HepG2 (cell line): Measurements from ENCODE around the gene PSMB3. TPM values are rescaled to one million over a fixed set of nuclear protein-coding genes. Genes with fewer than 3 reads are reported as not detected.
A peak's percentile ranks its signal among the peaks of the same experiment; 100 is the strongest.

Source experiments
- ADNP ChIP-seq: sonication (generic); formaldehyde crosslinking; IDR thresholded peaks from 2 replicates; pipeline ENCODE4 v1.4.0; 2020; ENCODE audit warnings: missing genetic modification reagents
- ATF3 ChIP-seq: sonication (generic); formaldehyde crosslinking; IDR thresholded peaks from 2 replicates; pipeline ENCODE4 v1.4.0; 2020; ENCODE audit warnings: missing genetic modification reagents
- ELF1 ChIP-seq: sonication (generic); formaldehyde crosslinking; IDR thresholded peaks from 2 replicates; pipeline ENCODE4 v1.4.0; 2020; ENCODE audit warnings: missing genetic modification reagents
- GLI4 ChIP-seq: sonication (generic); formaldehyde crosslinking; IDR thresholded peaks from 2 replicates; pipeline ENCODE4 v1.5.1; 2020; ENCODE audit warnings: missing genetic modification reagents, mild to moderate bottlenecking, moderate library complexity, borderline replicate concordance
- HDAC1 ChIP-seq: sonication (generic); formaldehyde crosslinking; IDR thresholded peaks from 2 replicates; pipeline ENCODE4 v1.5.1; 2020; ENCODE audit warnings: mild to moderate bottlenecking, missing genetic modification reagents
- KLF13 ChIP-seq: sonication (generic); formaldehyde crosslinking; IDR thresholded peaks from 2 replicates; pipeline ENCODE4 v1.4.0; 2020; ENCODE audit warnings: mild to moderate bottlenecking, missing genetic modification reagents
- KMT2B ChIP-seq: IDR thresholded peaks from 2 replicates; pipeline ENCODE4 v1.6.1; 2016; ENCODE audit warnings: missing genetic modification reagents, missing compliant biosample characterization
- MIER3 ChIP-seq: IDR thresholded peaks from 2 replicates; pipeline ENCODE4 v1.6.1; 2016; ENCODE audit warnings: missing compliant biosample characterization, borderline replicate concordance
- PBX3 ChIP-seq: sonication (generic); formaldehyde crosslinking; IDR thresholded peaks from 2 replicates; pipeline ENCODE4 v1.8.1; 2023; ENCODE audit warnings: missing genetic modification reagents, inconsistent platforms, borderline replicate concordance
- PRMT3 ChIP-seq: sonication (generic); formaldehyde crosslinking; IDR thresholded peaks from 2 replicates; pipeline ENCODE4 v1.8.1; 2022; ENCODE audit warnings: low read depth, mild to moderate bottlenecking, moderate library complexity, missing genetic modification reagents, borderline replicate concordance
- SYNCRIP ChIP-seq: fragments of 200-400 bp; formaldehyde crosslinking; IDR thresholded peaks from 2 replicates; pipeline ENCODE4 v1.6.1; 2018; ENCODE audit warnings: mild to moderate bottlenecking, low read depth, low read length; ENCODE audit not compliant: insufficient read depth
- TRIM22 ChIP-seq: fragments of 450-650 bp; IDR thresholded peaks from 2 replicates; pipeline ENCODE4 v1.6.1; 2017
- YEATS4 ChIP-seq: sonication (generic); formaldehyde crosslinking; IDR thresholded peaks from 2 replicates; pipeline ENCODE4 v1.4.0; 2020; ENCODE audit warnings: missing genetic modification reagents, borderline replicate concordance
- ZBTB25 ChIP-seq: IDR thresholded peaks from 2 replicates; pipeline ENCODE4 v1.6.1; 2018; ENCODE audit warnings: missing genetic modification reagents
- ZNF34 ChIP-seq: sonication (generic); formaldehyde crosslinking; IDR thresholded peaks from 2 replicates; pipeline ENCODE4 v1.4.0; 2020; ENCODE audit warnings: mild to moderate bottlenecking, missing genetic modification reagents, borderline replicate concordance
- ZNF367 ChIP-seq: sonication (generic); formaldehyde crosslinking; IDR thresholded peaks from 2 replicates; pipeline ENCODE4 v1.4.0; 2020; ENCODE audit warnings: missing genetic modification reagents, borderline replicate concordance
- ZNF382 ChIP-seq: sonication (generic); formaldehyde crosslinking; IDR thresholded peaks from 2 replicates; pipeline ENCODE4 v1.5.0; 2020; ENCODE audit warnings: missing genetic modification reagents, mild to moderate bottlenecking, borderline replicate concordance
- ZNF597 ChIP-seq: sonication (generic); formaldehyde crosslinking; IDR thresholded peaks from 2 replicates; pipeline ENCODE4 v1.5.0; 2020; ENCODE audit warnings: missing genetic modification reagents
- ZNF598 ChIP-seq: sonication (generic); formaldehyde crosslinking; IDR thresholded peaks from 2 replicates; pipeline ENCODE4 v1.5.1; 2020; ENCODE audit warnings: mild to moderate bottlenecking, missing genetic modification reagents, borderline replicate concordance
- ZNF703 ChIP-seq: sonication (generic); formaldehyde crosslinking; IDR thresholded peaks from 2 replicates; pipeline ENCODE4 v1.5.1; 2020; ENCODE audit warnings: missing genetic modification reagents, mild to moderate bottlenecking, moderate library complexity, borderline replicate concordance
- ZNF781 ChIP-seq: sonication (generic); formaldehyde crosslinking; IDR thresholded peaks from 2 replicates; pipeline ENCODE4 v1.5.1; 2020; ENCODE audit warnings: borderline replicate concordance, mild to moderate bottlenecking, missing genetic modification reagents; ENCODE audit errors: not compliant biosample characterization
- ZSCAN29 ChIP-seq: sonication (generic); formaldehyde crosslinking; conservative IDR thresholded peaks from 2 replicates; pipeline ENCODE4 v1.4.0; 2020; ENCODE audit warnings: mild to moderate bottlenecking, missing genetic modification reagents
- polyA plus RNA-seq, 8 experiments: library from polyadenylated mRNA; depleted of rRNA in 3 of 8; stranded (reverse) in 7 of 8; unstranded in 1 of 8; fragments of >200 nt; fragmentation: Illumina TruSeq in 4 of 8; extraction: Trizol in 4 of 8; gene quantifications; 2 replicates each; pipeline versions ENCODE4 v1.2.1 to v1.2.3, GENCODE V29; 2011 to 2016; ENCODE audit warnings: low read depth in 4 of 8, missing spikeins in 1 of 8, mixed read lengths in 1 of 8; ENCODE audit not compliant: insufficient read depth in 1 of 8
- total RNA-seq, 5 experiments: library from RNA; depleted of rRNA; stranded (reverse); fragments of >200 nt; fragmentation: Illumina TruSeq; extraction: Trizol; gene quantifications; 2 replicates each; pipeline ENCODE4 v1.2.3, GENCODE V29; 2016; ENCODE audit warnings: low read depth in 1 of 5

Gene PSMB3
- total and polyA plus RNA-seq, 2 of the 13 experiments (the other 11 are each of a cell fraction or from before 2014, with no cell fraction given): 366 to 517 TPM

- TF ChIP-seq ZNF34 (CRISPR knock-in tag) (0 out of 2 replicates have a peak, but pooled peaks have one; percentile 55), ZNF781 (peak; percentile 4), ZSCAN29 (CRISPR knock-in tag) (0 out of 2 replicates have a peak, but pooled peaks have one; percentile 14), TRIM22 (no peak), ZBTB25 (CRISPR knock-in tag) (peak; percentile 56; the same call in 1 of the 2 replicates), KLF13 (CRISPR knock-in tag) (no peak), ZNF598 (CRISPR knock-in tag) (no peak), YEATS4 (no peak), ZNF703 (no peak), KMT2B (CRISPR knock-in tag) (peak; percentile 40; the same call in 1 of the 2 replicates), ELF1 (CRISPR knock-in tag) (peak; percentile 60), MIER3 (0 out of 2 replicates have a peak, but pooled peaks have one; percentile 16), ZNF382 (CRISPR knock-in tag) (no peak), PBX3 (CRISPR knock-in tag) (no peak), ATF3 (CRISPR knock-in tag) (no peak), SYNCRIP (no peak), GLI4 (CRISPR knock-in tag) (no peak), PRMT3 (CRISPR knock-in tag) (no peak), HDAC1 (CRISPR knock-in tag) (peak; percentile 56; the same call in 1 of the 2 replicates), ZNF367 (CRISPR knock-in tag) (no peak), ADNP (CRISPR knock-in tag) (no peak), ZNF597 (CRISPR knock-in tag) (no peak)
These were observed 46.6 kb upstream of the PSMB3 start (continued) for GRCh38 chr17:38705803-38706504.
